Glutamatergic neuron (in vitro differentiated cells): ENCODE data around the gene ADAP1. TPM values are rescaled to one million over a fixed set of nuclear protein-coding genes. Genes with fewer than 3 reads are reported as not detected.

Experiments
- DNase-seq: peaks from one replicate; pipeline ENCODE4 v3.0.0; 2022
- H3K27ac Mint-ChIP-seq: one replicate; pipeline ENCODE4 v1.8.0; 2020; ENCODE audit warnings: mild to moderate bottlenecking, mixed read lengths, inconsistent platforms; ENCODE audit not compliant: unreplicated experiment
- H3K27me3 Mint-ChIP-seq: one replicate; pipeline ENCODE4 v1.8.0; 2020; ENCODE audit warnings: mild to moderate bottlenecking, moderate library complexity, mixed read lengths, inconsistent platforms; ENCODE audit not compliant: unreplicated experiment
- H3K36me3 Mint-ChIP-seq: one replicate; pipeline ENCODE4 v1.8.0; 2020; ENCODE audit warnings: mild to moderate bottlenecking, mixed read lengths, inconsistent platforms; ENCODE audit not compliant: unreplicated experiment
- H3K4me1 Mint-ChIP-seq: one replicate; pipeline ENCODE4 v1.8.0; 2020; ENCODE audit warnings: mild to moderate bottlenecking, low read depth, mixed read lengths, inconsistent platforms; ENCODE audit not compliant: unreplicated experiment
- H3K4me3 Mint-ChIP-seq: one replicate; pipeline ENCODE4 v1.8.0; 2020; ENCODE audit warnings: mild to moderate bottlenecking, mixed read lengths, inconsistent platforms; ENCODE audit not compliant: unreplicated experiment
- H3K9me3 Mint-ChIP-seq: one replicate; pipeline ENCODE4 v1.8.0; 2020; ENCODE audit warnings: mild to moderate bottlenecking, moderate library complexity, mixed read lengths, inconsistent platforms; ENCODE audit not compliant: unreplicated experiment
- total RNA-seq: library from RNA; stranded (reverse); fragmentation: NEBNext Ultra II Directional; extraction: Animal tissue kit (Norgen Biotek cat#: 25700); gene quantifications from one replicate; pipeline ENCODE4 v1.2.1, GENCODE V29; 2021; ENCODE audit not compliant: unreplicated experiment
- TF ChIP-seq, protein P1 (sequence below): fragments of 200-600 bp; sonication (generic); IDR thresholded peaks from one replicate; pipeline ENCODE4 v1.5.0; 2021; ENCODE audit not compliant: partially characterized antibody, unreplicated experiment

Gene ADAP1
- total RNA-seq, 1 donor from 2014 or later = 61.1 TPM

DNA sequence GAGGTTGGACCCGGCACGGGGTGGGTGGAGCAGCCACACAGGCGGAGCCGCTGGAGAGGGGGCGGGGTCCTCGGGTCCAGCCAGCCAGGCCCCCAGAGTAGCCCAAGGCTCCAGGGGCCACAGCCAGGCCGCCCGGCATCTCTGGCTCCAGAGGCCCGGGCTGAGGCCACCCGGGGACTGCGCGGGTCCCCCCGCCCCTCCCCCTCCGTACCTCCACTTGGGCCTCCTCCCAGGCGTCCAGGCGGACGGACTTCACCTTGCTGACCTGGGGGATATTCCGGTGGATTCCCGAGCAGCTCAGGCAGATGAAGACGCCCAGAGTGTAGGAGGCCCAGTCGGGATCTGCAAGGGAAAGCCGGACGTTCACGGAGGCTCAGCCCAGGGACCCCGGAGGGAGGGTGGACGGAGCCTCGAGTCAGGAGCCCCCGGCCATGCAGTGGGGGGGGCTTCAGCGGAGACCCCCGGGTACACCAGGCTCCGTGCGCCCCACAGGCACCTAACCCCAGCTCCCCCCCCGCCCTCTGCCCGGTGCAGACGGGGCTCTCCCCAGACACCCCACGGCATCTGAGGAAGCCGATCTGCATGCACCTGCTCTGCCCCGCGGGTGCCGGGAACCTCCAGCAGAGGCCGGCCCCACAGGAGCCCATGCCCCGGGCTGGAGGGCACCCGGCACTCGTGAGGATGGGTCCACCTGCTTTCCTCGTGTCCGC lies 19.2 kb downstream of the ADAP1 start:
- Mint-ChIP-seq H3K4me1 (no peaks in the 10 kb centered on the region), H3K27me3 (peaks cover 10% of the 10 kb centered on the region), H3K36me3 (peaks cover 4% of the 10 kb centered on the region), H3K27ac (no peak overlapping the region), H3K9me3 (no peaks in the 10 kb centered on the region), H3K4me3 (no peak overlapping the region)
- TF ChIP-seq, protein P1, sequence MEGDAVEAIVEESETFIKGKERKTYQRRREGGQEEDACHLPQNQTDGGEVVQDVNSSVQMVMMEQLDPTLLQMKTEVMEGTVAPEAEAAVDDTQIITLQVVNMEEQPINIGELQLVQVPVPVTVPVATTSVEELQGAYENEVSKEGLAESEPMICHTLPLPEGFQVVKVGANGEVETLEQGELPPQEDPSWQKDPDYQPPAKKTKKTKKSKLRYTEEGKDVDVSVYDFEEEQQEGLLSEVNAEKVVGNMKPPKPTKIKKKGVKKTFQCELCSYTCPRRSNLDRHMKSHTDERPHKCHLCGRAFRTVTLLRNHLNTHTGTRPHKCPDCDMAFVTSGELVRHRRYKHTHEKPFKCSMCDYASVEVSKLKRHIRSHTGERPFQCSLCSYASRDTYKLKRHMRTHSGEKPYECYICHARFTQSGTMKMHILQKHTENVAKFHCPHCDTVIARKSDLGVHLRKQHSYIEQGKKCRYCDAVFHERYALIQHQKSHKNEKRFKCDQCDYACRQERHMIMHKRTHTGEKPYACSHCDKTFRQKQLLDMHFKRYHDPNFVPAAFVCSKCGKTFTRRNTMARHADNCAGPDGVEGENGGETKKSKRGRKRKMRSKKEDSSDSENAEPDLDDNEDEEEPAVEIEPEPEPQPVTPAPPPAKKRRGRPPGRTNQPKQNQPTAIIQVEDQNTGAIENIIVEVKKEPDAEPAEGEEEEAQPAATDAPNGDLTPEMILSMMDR = no peak
- DNase-seq = no peak

DNA sequence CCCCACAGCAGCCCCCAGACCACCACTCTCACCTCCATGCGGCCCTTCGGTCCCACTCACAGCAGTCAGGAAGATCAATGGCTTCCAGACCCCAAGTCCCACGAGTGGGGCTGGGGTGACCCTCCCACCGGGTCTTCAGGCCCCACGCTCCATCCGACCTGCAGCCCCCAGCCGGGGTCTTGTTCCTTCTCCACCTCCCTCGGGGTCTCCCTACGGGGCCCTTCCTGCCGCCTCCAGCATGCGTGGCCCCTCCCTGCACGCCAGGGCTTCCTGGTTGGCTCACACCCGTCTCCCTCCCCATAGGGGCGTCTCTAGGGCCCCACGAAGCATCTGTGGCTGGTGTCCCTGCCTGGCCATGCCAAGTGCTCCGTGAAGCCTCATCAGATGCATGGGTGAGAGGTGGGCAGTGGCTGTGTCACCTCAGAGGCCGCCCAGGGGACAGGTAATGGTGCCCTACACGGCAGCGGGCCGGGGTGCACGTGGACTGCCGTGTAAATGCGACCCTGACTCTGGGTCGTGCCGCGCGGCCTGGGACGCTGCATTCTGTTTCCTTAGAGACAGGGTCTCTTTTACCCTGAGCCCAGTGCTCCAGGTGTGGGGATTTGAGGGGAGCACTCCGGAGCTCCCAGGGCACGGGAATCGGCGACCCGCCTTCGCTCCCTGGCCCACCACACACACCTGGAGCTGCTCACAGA lies 19.9 kb downstream of the ADAP1 start:
- TF ChIP-seq, protein P1 = no peak
- H3K4me1 Mint-ChIP-seq = no peaks in the 10 kb centered on the region
- peaks cover 5% of the 10 kb centered on the region for H3K9me3 Mint-ChIP-seq
- H3K27me3 Mint-ChIP-seq = peaks cover 9% of the 10 kb centered on the region
- no peaks in the 10 kb centered on the region for H3K36me3 Mint-ChIP-seq
- no peak overlapping the region for H3K27ac Mint-ChIP-seq
- H3K4me3 Mint-ChIP-seq = no peak overlapping the region
- DNase-seq = no peak

DNA sequence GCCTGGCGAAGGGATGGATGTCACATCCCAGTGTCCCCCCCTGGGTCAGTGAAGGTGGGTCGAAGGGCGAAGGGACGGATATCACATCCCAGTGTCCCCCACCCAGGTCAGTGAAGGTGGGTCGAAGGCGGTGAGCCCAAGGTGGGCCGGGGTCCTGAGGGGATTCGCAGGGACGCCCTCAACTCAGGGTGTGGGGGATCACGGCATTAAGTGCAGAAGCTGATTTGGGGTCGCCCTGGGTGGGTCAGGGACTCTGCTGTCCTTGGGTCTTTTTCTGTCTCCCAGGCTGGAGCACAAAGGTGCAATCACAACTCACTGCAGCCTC lies 21.9 kb downstream of the ADAP1 start:
- DNase-seq = peak; percentile 6
- Mint-ChIP-seq H3K9me3 (peaks cover 7% of the 10 kb centered on the region), H3K27me3 (peaks cover 11% of the 10 kb centered on the region), H3K4me3 (no peak overlapping the region), H3K4me1 (no peaks in the 10 kb centered on the region), H3K36me3 (no peaks in the 10 kb centered on the region), H3K27ac (no peak overlapping the region)
- TF ChIP-seq, protein P1 = no peak

DNA sequence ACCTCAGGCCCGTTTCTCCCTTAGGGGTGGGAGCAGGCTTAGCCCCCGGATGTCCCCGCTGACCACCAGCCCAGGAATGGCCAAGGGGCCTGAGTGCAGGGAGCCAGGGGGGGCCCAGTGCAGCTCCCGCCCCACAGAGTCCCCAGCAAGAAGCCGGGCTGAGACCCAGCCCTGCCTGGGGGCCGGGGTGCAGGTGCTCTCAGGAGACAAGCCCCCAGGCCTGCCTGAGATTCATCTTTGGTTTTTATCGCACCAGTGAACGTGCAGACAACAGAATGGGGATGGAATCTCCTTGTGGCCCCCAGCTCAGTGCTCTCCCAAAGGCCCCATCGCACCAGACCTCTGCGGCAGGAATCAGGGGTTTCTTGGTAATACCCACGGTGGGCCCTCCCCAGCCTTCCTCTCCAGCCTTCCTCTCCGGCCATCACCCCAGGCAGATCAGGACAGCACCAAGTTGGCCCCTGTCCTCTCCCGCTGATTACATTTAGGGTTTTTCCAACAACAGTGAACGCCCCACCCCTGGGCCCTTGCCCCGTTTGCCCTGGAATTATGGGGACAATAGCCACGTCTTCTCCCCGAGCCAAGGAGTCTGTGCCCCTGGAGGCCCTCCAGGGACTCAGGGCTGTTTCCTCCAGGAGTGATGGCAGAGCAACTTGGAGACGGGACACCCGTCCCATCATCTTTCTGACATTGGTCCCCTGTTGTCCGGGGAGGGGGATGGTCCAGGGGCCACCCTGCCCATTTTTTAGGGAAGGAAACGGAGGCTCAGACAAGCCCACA lies 22.4 kb downstream of the ADAP1 start:
- Mint-ChIP-seq H3K4me1 (peaks cover 3% of the 10 kb centered on the region), H3K27ac (no peak overlapping the region), H3K4me3 (no peak overlapping the region), H3K27me3 (peaks cover 11% of the 10 kb centered on the region), H3K9me3 (peaks cover 7% of the 10 kb centered on the region), H3K36me3 (no peaks in the 10 kb centered on the region)
- peak; percentile 8 for DNase-seq
- TF ChIP-seq, protein P1 = no peak
